ENCODE measurements around the gene RAP1GDS1.
"Not testable (repeated sequence)": the region's sequence is repeated elsewhere in the genome, so short reads cannot be mapped to it uniquely, and the experiment has no call there.

The RAP1GDS1 gene

GRCh38 chr4:98416844-98417243 is 155.7 kb downstream of the RAP1GDS1 start:
- H3K36me3 ChIP-seq (ENCODE audit: insufficient read depth, low read length) = peaks cover 61% of the 10 kb centered on the region
- H3K4me2 ChIP-seq (ENCODE audit: insufficient read depth, low read length) = no peak overlapping the region
- no peak overlapping the region for H2AFZ ChIP-seq (ENCODE audit: low read depth, low read length)
- no peaks in the 10 kb centered on the region for H4K20me1 ChIP-seq (ENCODE audit: insufficient read depth, low read length)
- peaks cover 11% of the 10 kb centered on the region for H3K9me3 ChIP-seq (ENCODE audit: insufficient read depth, low read length, severe bottlenecking)
- no peaks in the 10 kb centered on the region for H3K27me3 ChIP-seq (ENCODE audit: insufficient read depth, low read length, poor library complexity)
- no peak overlapping the region for H3K27ac ChIP-seq (ENCODE audit: low read length)
- no peak overlapping the region for H3K4me3 ChIP-seq (ENCODE audit: low read depth in 1 of 2, low read length in 2 of 2)
- H3K9ac ChIP-seq (ENCODE audit: low read depth, low read length) = no peak overlapping the region
- no peaks in the 10 kb centered on the region for H3K79me2 ChIP-seq (ENCODE audit: insufficient read depth, low read length)
- TF ChIP-seq EZH2 (IDR thresholded peaks at IDR 0.05; ENCODE audit: borderline replicate concordance, low read depth, low read length, severe bottlenecking) (no peak), CTCF (IDR thresholded peaks at IDR 0.05; ENCODE audit: borderline replicate concordance, extremely low read depth, low read length, poor library complexity, severe bottlenecking) (no peak)
- DNase-seq (no peak), ATAC-seq (ENCODE audit: insufficient read depth, low read depth) (no peak)
- no peaks in the 10 kb centered on the region for H3K4me1 ChIP-seq (ENCODE audit: insufficient read depth, low read length)

GRCh38 chr4:98420151-98420550 is 159.0 kb downstream of the RAP1GDS1 start:
- not testable (repeated sequence) for H3K4me1 ChIP-seq (ENCODE audit: insufficient read depth, low read length); H4K20me1 ChIP-seq (ENCODE audit: insufficient read depth, low read length); H3K9ac ChIP-seq (ENCODE audit: low read depth, low read length); H3K9me3 ChIP-seq (ENCODE audit: insufficient read depth, low read length, severe bottlenecking); DNase-seq; H3K4me3 ChIP-seq (ENCODE audit: low read depth in 1 of 2, low read length in 2 of 2); ATAC-seq (ENCODE audit: insufficient read depth, low read depth); H3K4me2 ChIP-seq (ENCODE audit: insufficient read depth, low read length); H3K27ac ChIP-seq (ENCODE audit: low read length); H2AFZ ChIP-seq (ENCODE audit: low read depth, low read length); H3K79me2 ChIP-seq (ENCODE audit: insufficient read depth, low read length); H3K27me3 ChIP-seq (ENCODE audit: insufficient read depth, low read length, poor library complexity)
- peaks cover 73% of the 10 kb centered on the region for H3K36me3 ChIP-seq (ENCODE audit: insufficient read depth, low read length)

GRCh38 chr4:98421111-98421510 is 159.9 kb downstream of the RAP1GDS1 start:
- no peaks in the 10 kb centered on the region for H4K20me1 ChIP-seq (ENCODE audit: insufficient read depth, low read length)
- no peak overlapping the region for H2AFZ ChIP-seq (ENCODE audit: low read depth, low read length)
- no peak overlapping the region for H3K9ac ChIP-seq (ENCODE audit: low read depth, low read length)
- no peaks in the 10 kb centered on the region for H3K4me1 ChIP-seq (ENCODE audit: insufficient read depth, low read length)
- ATAC-seq (ENCODE audit: insufficient read depth, low read depth) (no peak), DNase-seq (no peak)
- peaks cover 1% of the 10 kb centered on the region for H3K9me3 ChIP-seq (ENCODE audit: insufficient read depth, low read length, severe bottlenecking)
- peaks cover 79% of the 10 kb centered on the region for H3K36me3 ChIP-seq (ENCODE audit: insufficient read depth, low read length)
- no peaks in the 10 kb centered on the region for H3K79me2 ChIP-seq (ENCODE audit: insufficient read depth, low read length)
- no peak overlapping the region for H3K27ac ChIP-seq (ENCODE audit: low read length)
- no peak overlapping the region for H3K4me2 ChIP-seq (ENCODE audit: insufficient read depth, low read length)
- no peaks in the 10 kb centered on the region for H3K27me3 ChIP-seq (ENCODE audit: insufficient read depth, low read length, poor library complexity)
- TF ChIP-seq CTCF (IDR thresholded peaks at IDR 0.05; ENCODE audit: borderline replicate concordance, extremely low read depth, low read length, poor library complexity, severe bottlenecking) (no peak), EZH2 (IDR thresholded peaks at IDR 0.05; ENCODE audit: borderline replicate concordance, low read depth, low read length, severe bottlenecking) (no peak)
- no peak overlapping the region for H3K4me3 ChIP-seq (ENCODE audit: low read depth in 1 of 2, low read length in 2 of 2)

GRCh38 chr4:98423009-98423408 is 161.8 kb downstream of the RAP1GDS1 start:
- TF ChIP-seq EZH2 (IDR thresholded peaks at IDR 0.05; ENCODE audit: borderline replicate concordance, low read depth, low read length, severe bottlenecking) = no peak
- no peak for TF ChIP-seq CTCF (IDR thresholded peaks at IDR 0.05; ENCODE audit: borderline replicate concordance, extremely low read depth, low read length, poor library complexity, severe bottlenecking)
- ATAC-seq (ENCODE audit: insufficient read depth, low read depth) (no peak), DNase-seq (no peak)
- no peak overlapping the region for H3K4me3 ChIP-seq (ENCODE audit: low read depth in 1 of 2, low read length in 2 of 2)
- H3K79me2 ChIP-seq (ENCODE audit: insufficient read depth, low read length) = no peaks in the 10 kb centered on the region
- H3K4me1 ChIP-seq (ENCODE audit: insufficient read depth, low read length) = no peaks in the 10 kb centered on the region
- no peak overlapping the region for H3K27ac ChIP-seq (ENCODE audit: low read length)
- H3K36me3 ChIP-seq (ENCODE audit: insufficient read depth, low read length) = peaks cover 63% of the 10 kb centered on the region
- peaks cover 1% of the 10 kb centered on the region for H3K9me3 ChIP-seq (ENCODE audit: insufficient read depth, low read length, severe bottlenecking)
- no peak overlapping the region for H3K4me2 ChIP-seq (ENCODE audit: insufficient read depth, low read length)
- H3K9ac ChIP-seq (ENCODE audit: low read depth, low read length) = no peak overlapping the region
- no peaks in the 10 kb centered on the region for H3K27me3 ChIP-seq (ENCODE audit: insufficient read depth, low read length, poor library complexity)
- H2AFZ ChIP-seq (ENCODE audit: low read depth, low read length) = no peak overlapping the region
- H4K20me1 ChIP-seq (ENCODE audit: insufficient read depth, low read length) = no peaks in the 10 kb centered on the region

Measured in DND-41 (cell line).